Calu3 (cell line): ENCODE data around the gene CXCL5. TPM values are rescaled to one million over a fixed set of nuclear protein-coding genes. Genes with fewer than 3 reads are reported as not detected.

Experiments
- BruUV-seq: library from RNA; stranded (reverse); fragments of 400-500 nt; replicated peaks from 2 replicates; lab custom pipeline; 2021; lab: Mats Ljungman, UMichigan
- CTCF ChIA-PET: fragments of 300-600 bp; sonication (Branson Sonifier 250); formaldehyde crosslinking; loops from one replicate; lab custom pipeline; 2022; ENCODE audit warnings: antibody characterized with exemption; lab: Charles Lee
- DNase-seq: peaks from one replicate; pipeline ENCODE4 v3.0.0; 2022
- H3K27ac Mint-ChIP-seq: one replicate; pipeline ENCODE4 v1.8.0; 2022; ENCODE audit warnings: mixed read lengths; ENCODE audit not compliant: unreplicated experiment
- H3K27me3 Mint-ChIP-seq: one replicate; pipeline ENCODE4 v1.8.0; 2022; ENCODE audit warnings: mixed read lengths; ENCODE audit not compliant: unreplicated experiment
- H3K36me3 Mint-ChIP-seq: one replicate; pipeline ENCODE4 v1.8.0; 2022; ENCODE audit warnings: mild to moderate bottlenecking, moderate library complexity, mixed read lengths; ENCODE audit not compliant: insufficient read depth, unreplicated experiment
- H3K4me1 Mint-ChIP-seq: one replicate; pipeline ENCODE4 v1.8.0; 2022; ENCODE audit warnings: mild to moderate bottlenecking, low read depth, mixed read lengths; ENCODE audit not compliant: unreplicated experiment
- H3K4me3 Mint-ChIP-seq: one replicate; pipeline ENCODE4 v1.8.0; 2022; ENCODE audit warnings: mild to moderate bottlenecking, low read depth, moderate library complexity, mixed read lengths; ENCODE audit not compliant: unreplicated experiment
- H3K9me3 Mint-ChIP-seq: one replicate; pipeline ENCODE4 v1.8.0; 2022; ENCODE audit warnings: low read depth, mixed read lengths; ENCODE audit not compliant: unreplicated experiment
- CTCF ChIP-seq: fragments of 200-600 bp; IDR thresholded peaks from one replicate; pipeline ENCODE4 v1.8.0; 2022; ENCODE audit warnings: antibody characterized with exemption; ENCODE audit not compliant: unreplicated experiment
- intact Hi-C: fragments of 100-400 bp; cut with micrococcal nuclease; formaldehyde crosslinking; loops from one replicate; pipeline ENCODE4 v1.10.0; 2022; ENCODE audit not compliant: unreplicated experiment
- total RNA-seq: library from RNA; stranded (reverse); gene quantifications from 2 replicates; pipeline ENCODE4 v1.2.3, GENCODE V29; 2022

CXCL5 gene
- total RNA-seq, 1 experiment from 2014 or later = 1,906 TPM

DNA sequence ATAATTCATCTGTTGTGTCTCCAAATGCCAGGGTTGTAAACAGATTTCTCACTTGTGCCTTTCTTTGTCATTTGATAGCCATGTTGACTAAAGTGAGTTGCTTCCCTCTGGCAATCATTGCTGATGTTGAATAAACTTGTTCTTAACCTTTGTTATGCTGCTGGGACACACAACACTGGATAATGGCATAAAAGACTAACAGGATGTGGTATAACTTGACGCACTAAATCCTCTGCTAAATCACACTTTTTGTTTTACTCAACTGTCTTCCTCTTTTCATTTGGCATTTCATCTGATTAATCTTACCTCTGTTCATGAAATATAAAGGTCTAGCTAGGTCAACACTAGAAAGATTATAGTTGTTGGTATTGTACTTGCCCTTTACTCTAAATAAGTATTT is 17.6 kb upstream of the CXCL5 start:
- Mint-ChIP-seq H3K36me3 (no peaks in the 10 kb centered on the region), H3K4me1 (peaks cover 51% of the 10 kb centered on the region), H3K9me3 (peaks cover 3% of the 10 kb centered on the region), H3K4me3 (no peak overlapping the region), H3K27me3 (no peaks in the 10 kb centered on the region), H3K27ac (peak overlapping the region; percentile 33)
- no TSS peak for BruUV-seq
- CTCF ChIA-PET = no interaction called here
- TF ChIP-seq CTCF = no peak
- intact Hi-C loops = no loop called here
- no peak for DNase-seq

- Mint-ChIP-seq H3K4me3 (no peak overlapping the region), H3K9me3 (peaks cover 3% of the 10 kb centered on the region), H3K27ac (peak overlapping the region; percentile 66), H3K36me3 (no peaks in the 10 kb centered on the region), H3K27me3 (no peaks in the 10 kb centered on the region), H3K4me1 (peaks cover 46% of the 10 kb centered on the region)
- CTCF ChIA-PET = no interaction called here
- no peak for DNase-seq
- no TSS peak for BruUV-seq
- no peak for TF ChIP-seq CTCF
- intact Hi-C loops = no loop called here
Measured at GRCh38 chr4:74015126-74015780, 16.8 kb upstream of the CXCL5 start.

DNA sequence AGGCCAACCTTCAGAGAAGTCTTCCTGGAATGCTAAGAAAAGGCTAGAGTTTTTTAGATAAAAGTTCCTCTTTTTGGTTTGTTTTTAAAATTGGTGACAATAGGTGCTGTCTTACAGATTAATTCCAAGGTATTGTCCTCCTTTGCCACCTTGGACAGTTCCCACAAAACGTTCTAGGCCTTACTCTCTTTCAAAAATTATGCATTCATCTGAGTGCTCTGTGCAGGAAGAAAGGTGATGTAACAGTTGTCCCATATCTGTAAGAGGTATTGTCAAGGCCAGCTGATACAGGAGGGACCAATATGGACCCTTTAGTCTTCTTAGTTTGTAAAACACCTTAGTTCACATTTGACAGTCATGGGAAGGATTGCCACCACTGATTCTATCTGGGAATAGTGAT is 15.9 kb upstream of the CXCL5 start:
- peaks cover 3% of the 10 kb centered on the region for H3K9me3 Mint-ChIP-seq
- DNase-seq = no peak
- H3K36me3 Mint-ChIP-seq = no peaks in the 10 kb centered on the region
- intact Hi-C loops = no loop called here
- BruUV-seq = no TSS peak
- H3K27ac Mint-ChIP-seq = no peak overlapping the region
- peaks cover 46% of the 10 kb centered on the region for H3K4me1 Mint-ChIP-seq
- TF ChIP-seq CTCF = no peak
- H3K4me3 Mint-ChIP-seq = no peak overlapping the region
- CTCF ChIA-PET = interaction anchor here (1.3 to 1.5 kb wide), 2 partner anchors 9 to 16 kb away, joined by 3 to 4 read pairs; partner anchors contain the start of gene CXCL5
- no peaks in the 10 kb centered on the region for H3K27me3 Mint-ChIP-seq

GRCh38 chr4:74013264-74013663 is 14.8 kb upstream of the CXCL5 start:
- TF ChIP-seq CTCF = no peak
- DNase-seq = no peak
- H3K4me3 Mint-ChIP-seq = no peak overlapping the region
- CTCF ChIA-PET = interaction anchor here (1.5 kb wide), 1 partner anchor 15 kb away, joined by 4 read pairs; the partner anchor contains the start of gene CXCL5
- H3K27me3 Mint-ChIP-seq = no peaks in the 10 kb centered on the region
- peaks cover 37% of the 10 kb centered on the region for H3K4me1 Mint-ChIP-seq
- peaks cover 3% of the 10 kb centered on the region for H3K9me3 Mint-ChIP-seq
- H3K36me3 Mint-ChIP-seq = no peaks in the 10 kb centered on the region
- no peak overlapping the region for H3K27ac Mint-ChIP-seq
- BruUV-seq = no TSS peak
- intact Hi-C loops = no loop called here
